ENCODE measurements around the gene BICC1. TPM values are rescaled to one million over a fixed set of nuclear protein-coding genes. Genes with fewer than 3 reads are reported as not detected.

BICC1 gene
- total and polyA plus RNA-seq, 8 donors: 19.0 to 37.4 (median 23.0) TPM

DNA sequence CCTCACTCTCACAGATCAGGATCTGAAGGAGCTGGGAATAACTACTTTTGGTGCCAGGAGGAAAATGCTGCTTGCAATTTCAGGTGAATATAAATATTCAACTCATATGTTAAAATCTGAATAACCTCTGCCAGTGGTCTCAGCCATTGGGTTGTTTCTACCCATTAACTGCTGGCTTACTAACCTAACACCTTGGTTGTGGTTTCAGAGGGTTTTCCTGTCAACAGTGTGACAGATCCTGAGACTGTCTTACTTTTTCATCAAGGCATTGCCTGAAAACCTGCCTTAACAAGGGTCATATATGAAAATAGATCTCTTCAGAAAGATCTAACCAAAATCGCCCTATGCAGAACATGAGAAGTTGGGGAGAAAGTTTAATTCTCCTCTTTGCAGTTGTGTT, 307.7 kb downstream of the BICC1 start:
- no peak for TF ChIP-seq CTCF (IDR thresholded peaks at IDR 0.05)
- 79 to 86% methylated on average over 1 of the region's 1 CpG for WGBS, 2 donors
- H3K27ac ChIP-seq: no peak overlapping the region
- no peaks in the 10 kb centered on the region for H3K27me3 ChIP-seq
- ATAC-seq (no peak), DNase-seq (no peak), FAIRE-seq (no peak)
- H3K4me1 ChIP-seq: peaks cover 9 to 25% (median 22%) of the 10 kb centered on the region in 3 donors
- H3K36me3 ChIP-seq: no peaks in the 10 kb centered on the region
- intact Hi-C loops (cut with DNase I): no loop called here
- H3K9me3 ChIP-seq: no peaks in the 10 kb centered on the region
- H3K4me3 ChIP-seq: no peak overlapping the region

DNA sequence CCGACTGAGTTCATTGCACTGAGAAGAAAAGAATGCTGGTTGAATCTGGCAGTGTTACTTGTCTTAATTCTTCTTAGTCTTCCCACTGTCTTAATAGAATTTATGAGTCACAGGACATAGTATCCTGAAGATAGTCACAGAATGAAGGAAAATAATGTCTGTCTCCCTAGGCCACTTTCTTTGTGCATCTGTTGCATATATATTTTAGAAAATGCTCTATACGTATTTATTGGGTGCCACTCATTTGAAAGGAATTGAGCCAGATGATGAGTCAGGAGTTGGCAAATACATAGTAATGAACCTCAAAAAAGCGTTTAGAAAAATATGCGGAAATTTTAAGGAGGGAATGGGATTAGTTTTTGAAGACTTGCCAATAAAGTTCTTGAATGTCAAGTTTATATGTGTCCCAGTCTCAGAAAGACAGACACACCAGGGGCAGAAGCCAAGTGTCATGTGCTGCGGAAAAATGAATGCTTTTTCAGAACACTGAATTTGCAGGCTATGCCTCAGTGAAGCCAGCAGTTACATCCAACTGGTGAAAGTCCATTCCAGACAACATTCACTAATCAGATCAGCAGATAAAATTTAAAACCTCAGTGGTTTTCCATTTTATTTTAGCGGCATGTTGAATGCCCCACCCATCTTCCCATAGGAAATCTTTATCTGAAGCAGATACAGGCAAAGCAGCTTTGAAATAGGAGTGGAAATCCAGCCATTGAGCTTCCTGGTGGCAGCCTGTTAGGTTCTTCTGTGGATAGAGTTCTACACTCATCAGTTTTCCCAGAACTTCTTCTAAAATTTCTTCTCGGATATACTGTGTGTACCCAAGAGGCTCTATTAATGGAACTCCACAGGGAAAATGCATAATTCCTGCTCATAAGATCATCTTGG, 308.4 kb downstream of the BICC1 start:
- DNase-seq (no peak), ATAC-seq (no peak), FAIRE-seq (no peak)
- intact Hi-C loops (cut with DNase I): no loop called here
- no peak overlapping the region for H3K27ac ChIP-seq
- H3K27me3 ChIP-seq: no peaks in the 10 kb centered on the region
- peaks cover 9 to 25% (median 22%) of the 10 kb centered on the region in 3 donors for H3K4me1 ChIP-seq
- WGBS, 2 donors: 75 to 76% methylated on average over 7 of the region's 7 CpGs
- H3K9me3 ChIP-seq: no peaks in the 10 kb centered on the region
- no peaks in the 10 kb centered on the region for H3K36me3 ChIP-seq
- TF ChIP-seq CTCF (IDR thresholded peaks at IDR 0.05): no peak
- H3K4me3 ChIP-seq: no peak overlapping the region

DNA sequence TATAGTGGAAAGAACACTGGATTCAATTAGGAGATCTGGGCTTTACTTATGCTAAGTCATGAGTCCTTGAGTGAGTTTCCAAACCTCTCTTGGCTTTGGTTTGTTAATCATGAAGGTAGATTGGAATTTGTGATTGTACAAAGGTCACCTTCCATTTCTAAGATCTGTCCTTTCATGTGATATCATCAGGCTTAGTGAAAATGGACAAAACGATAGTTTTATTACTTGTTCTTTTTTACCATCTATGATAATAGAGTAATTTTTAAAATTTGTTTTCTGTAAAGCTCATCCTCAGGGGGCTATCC, 309.0 kb downstream of the BICC1 start:
- H3K27ac ChIP-seq: no peak overlapping the region

GRCh38 chr10:58823983-58824382, 311.3 kb downstream of the BICC1 start:
- intact Hi-C loops (cut with DNase I): no loop called here
- H3K4me3 ChIP-seq: no peak overlapping the region
- no peak for FAIRE-seq
- H3K36me3 ChIP-seq: no peaks in the 10 kb centered on the region
- no peak for DNase-seq
- 61 to 83% methylated on average over 1 of the region's 1 CpG for WGBS, 2 donors
- no peaks in the 10 kb centered on the region for H3K27me3 ChIP-seq
- H3K27ac ChIP-seq: no peak overlapping the region
- H3K4me1 ChIP-seq: peaks cover 0 to 4% (median 3%) of the 10 kb centered on the region in 3 donors
- H3K9me3 ChIP-seq: no peaks in the 10 kb centered on the region
- ATAC-seq: no peak
- TF ChIP-seq CTCF (IDR thresholded peaks at IDR 0.05): no peak

More for the DNA sequence above, 309.0 kb downstream of the BICC1 start:
- WGBS, 2 donors: 39 to 55% methylated on average over 1 of the region's 1 CpG
- Histone ChIP-seq H3K27me3 (no peaks in the 10 kb centered on the region), H3K4me1 (peaks cover 9 to 25% (median 22%) of the 10 kb centered on the region in 3 donors), H3K4me3 (no peak overlapping the region), H3K9me3 (no peaks in the 10 kb centered on the region), H3K36me3 (no peaks in the 10 kb centered on the region)
- ATAC-seq (no peak), DNase-seq (no peak), FAIRE-seq (no peak)
- TF ChIP-seq CTCF (IDR thresholded peaks at IDR 0.05): no peak
- intact Hi-C loops (cut with DNase I): no loop called here

GRCh38 chr10:58824396-58824795, 311.7 kb downstream of the BICC1 start:
- DNase-seq (no peak), ATAC-seq (no peak), FAIRE-seq (no peak)
- Histone ChIP-seq H3K9me3 (no peaks in the 10 kb centered on the region), H3K4me1 (peaks cover 0 to under 1% (median 0%) of the 10 kb centered on the region in 3 donors), H3K4me3 (no peak overlapping the region), H3K36me3 (no peaks in the 10 kb centered on the region), H3K27ac (no peak overlapping the region), H3K27me3 (no peaks in the 10 kb centered on the region)
- 76 to 83% methylated on average over 2 of the region's 2 CpGs for WGBS, 2 donors
- TF ChIP-seq CTCF (IDR thresholded peaks at IDR 0.05): no peak
- intact Hi-C loops (cut with DNase I): no loop called here
